H1 (cell line): ENCODE data around the gene EGFLAM. TPM values are rescaled to one million over a fixed set of nuclear protein-coding genes. Genes with fewer than 3 reads are reported as not detected.

Source experiments
- CTCF ChIA-PET: fragments of 300-600 bp; sonication (Branson Sonifier 250); formaldehyde crosslinking; loops from one replicate; lab custom pipeline; 2021; ENCODE audit not compliant: partially characterized antibody; lab: Charles Lee
- POLR2A ChIA-PET: fragments of 300-600 bp; sonication (Branson Sonifier 250); formaldehyde crosslinking; loops from one replicate; lab custom pipeline; 2021; ENCODE audit warnings: inconsistent platforms; ENCODE audit not compliant: partially characterized antibody; lab: Charles Lee
- DNase-seq, 2 experiments: peaks; one replicate each; pipeline versions ENCODE4 v3.0.0 to v3.0.0-alpha.2; 2010 to 2022; ENCODE audit warnings: low spot score in 2 of 2, low read depth in 1 of 2, mixed read lengths in 1 of 2
- FAIRE-seq: peaks from 2 replicates; lab custom pipeline; 2011; peaks lifted over from hg19 to GRCh38; lab: Jason Lieb, UNC
- H2AFZ ChIP-seq: 2 replicates; pipeline ENCODE4 v1.8.1; 2012; ENCODE audit warnings: low read length, inconsistent platforms
- H2AK5ac ChIP-seq: 2 replicates; pipeline ENCODE4 v1.6.1; 2013; ENCODE audit warnings: low read depth, low read length
- H2BK120ac ChIP-seq: replicated peaks from 2 replicates; pipeline ENCODE3; 2013; ENCODE audit warnings: low read depth, low read length, inconsistent platforms
- H2BK12ac ChIP-seq: 2 replicates; pipeline ENCODE4 v1.6.1; 2013; ENCODE audit warnings: low read depth, low read length
- H2BK15ac ChIP-seq: 2 replicates; pipeline ENCODE4 v1.6.1; 2013; ENCODE audit warnings: low read length
- H2BK20ac ChIP-seq: 2 replicates; pipeline ENCODE4 v1.6.1; 2013; ENCODE audit warnings: low read length
- H2BK5ac ChIP-seq: 2 replicates; pipeline ENCODE4 v1.6.1; 2013; ENCODE audit warnings: low read depth, low read length
- H3K14ac ChIP-seq: 2 replicates; pipeline ENCODE4 v1.6.1; 2013; ENCODE audit warnings: inconsistent platforms; ENCODE audit not compliant: insufficient read length
- H3K18ac ChIP-seq: 2 replicates; pipeline ENCODE4 v1.6.1; 2013; ENCODE audit warnings: low read length; ENCODE audit errors: extremely low read depth
- H3K23ac ChIP-seq: 2 replicates; pipeline ENCODE4 v1.6.1; 2013; ENCODE audit warnings: inconsistent platforms; ENCODE audit not compliant: insufficient read length
- H3K23me2 ChIP-seq: 2 replicates; pipeline ENCODE4 v1.6.1; 2013; ENCODE audit warnings: low read depth, low read length
- H3K27ac ChIP-seq: 2 replicates; pipeline ENCODE4 v1.6.1; 2011; ENCODE audit warnings: low read depth, low read length, inconsistent platforms
- H3K27me3 ChIP-seq, 4 experiments: replicated peaks in 1 of 4; 1 replicate in 1 of 4; 2 replicates in 3 of 4; pipeline versions ENCODE4 v1.6.1 to v1.8.1; 2011 to 2013; ENCODE audit warnings: low read length in 3 of 4, mild to moderate bottlenecking in 3 of 4, inconsistent platforms in 2 of 4, mixed read lengths in 2 of 4, moderate library complexity in 1 of 4; ENCODE audit not compliant: control insufficient read depth in 3 of 4, insufficient read depth in 3 of 4; ENCODE audit errors: extremely low read depth in 1 of 4
- H3K36me3 ChIP-seq, 4 experiments: 2 replicates each; pipeline versions ENCODE4 v1.6.1 to v1.8.1; 2011 to 2013; ENCODE audit warnings: mild to moderate bottlenecking in 4 of 4, low read length in 3 of 4, moderate library complexity in 2 of 4, control low read depth in 1 of 4, inconsistent platforms in 1 of 4; ENCODE audit not compliant: insufficient read depth in 4 of 4, control insufficient read depth in 2 of 4
- H3K4ac ChIP-seq: replicated peaks from 2 replicates; pipeline ENCODE3; 2013; ENCODE audit warnings: low read length, low read depth, mixed read lengths, inconsistent platforms; ENCODE audit not compliant: insufficient read length
- H3K4me1 ChIP-seq, 4 experiments: replicated peaks in 1 of 4; 1 replicate in 1 of 4; 2 replicates in 3 of 4; pipeline versions ENCODE4 v1.6.1 to v1.8.1; 2011 to 2013; ENCODE audit warnings: low read length in 3 of 4, inconsistent platforms in 2 of 4, mixed read lengths in 1 of 4; ENCODE audit not compliant: insufficient read depth in 4 of 4, control insufficient read depth in 3 of 4
- H3K4me2 ChIP-seq, 2 experiments: 2 replicates each; pipeline versions ENCODE4 v1.6.1 to v1.8.1; 2011 to 2013; ENCODE audit warnings: low read depth in 2 of 2, low read length in 2 of 2, control low read depth in 1 of 2, inconsistent platforms in 1 of 2, mild to moderate bottlenecking in 1 of 2; ENCODE audit not compliant: insufficient read depth in 1 of 2
- H3K4me3 ChIP-seq, 4 experiments: fragments of 200-600, 300-600 bp in 1 of 4; sonication (generic), shearing (Covaris generic), sonication (Bioruptor Twin) in 1 of 4; 2 replicates each; pipeline versions ENCODE4 v1.5.1 to v1.8.1; 2011 to 2016; ENCODE audit warnings: low read length in 4 of 4, low read depth in 3 of 4, control low read depth in 2 of 4, inconsistent platforms in 2 of 4, mild to moderate bottlenecking in 2 of 4, mixed read lengths in 1 of 4, moderate library complexity in 1 of 4; ENCODE audit not compliant: insufficient read depth in 2 of 4; ENCODE audit errors: extremely low read depth in 1 of 4
- H3K56ac ChIP-seq: replicated peaks from 2 replicates; pipeline ENCODE3; 2013; ENCODE audit warnings: low read depth, mild to moderate bottlenecking, mixed read lengths, low read length, inconsistent platforms; ENCODE audit not compliant: insufficient read length
- H3K79me1 ChIP-seq: 2 replicates; pipeline ENCODE4 v1.6.1; 2013; ENCODE audit warnings: low read depth, low read length, control low read depth
- H3K79me2 ChIP-seq, 2 experiments: 2 replicates each; pipeline versions ENCODE4 v1.6.1 to v1.8.1; 2012 to 2013; ENCODE audit warnings: low read length in 2 of 2, mild to moderate bottlenecking in 2 of 2, inconsistent platforms in 1 of 2; ENCODE audit not compliant: insufficient read depth in 2 of 2, control insufficient read depth in 1 of 2
- H3K9ac ChIP-seq, 4 experiments: replicated peaks in 1 of 4; 1 replicate in 1 of 4; 2 replicates in 3 of 4; pipeline versions ENCODE4 v1.6.1 to v1.8.1; 2011 to 2013; ENCODE audit warnings: low read depth in 3 of 4, low read length in 3 of 4, control low read depth in 2 of 4, mild to moderate bottlenecking in 2 of 4, moderate library complexity in 2 of 4, inconsistent platforms in 1 of 4; ENCODE audit errors: extremely low read depth in 1 of 4
- H3K9me3 ChIP-seq, 2 experiments: 2 replicates each; pipeline versions ENCODE4 v1.6.1 to v1.8.1; 2012 to 2013; ENCODE audit warnings: mild to moderate bottlenecking in 2 of 2, moderate library complexity in 2 of 2, control low read depth in 1 of 2, inconsistent platforms in 1 of 2, low read depth in 1 of 2, low read length in 1 of 2, mixed read lengths in 1 of 2; ENCODE audit not compliant: insufficient read depth in 2 of 2
- H4K20me1 ChIP-seq, 2 experiments: replicated peaks in 1 of 2; 2 replicates each; pipeline versions ENCODE3 to v1.8.1; 2011 to 2013; ENCODE audit warnings: inconsistent platforms in 2 of 2, low read length in 2 of 2, mild to moderate bottlenecking in 1 of 2; ENCODE audit not compliant: insufficient read depth in 2 of 2, control insufficient read depth in 1 of 2
- H4K5ac ChIP-seq: 2 replicates; pipeline ENCODE4 v1.6.1; 2013; ENCODE audit warnings: low read length, low read depth, mixed read lengths, inconsistent platforms; ENCODE audit not compliant: insufficient read length
- H4K8ac ChIP-seq: 2 replicates; pipeline ENCODE4 v1.8.0; 2013; ENCODE audit warnings: mild to moderate bottlenecking, moderate library complexity, low read length, inconsistent platforms; ENCODE audit not compliant: insufficient read depth; ENCODE audit errors: extremely low read depth
- H4K91ac ChIP-seq: replicated peaks from 2 replicates; pipeline ENCODE3; 2013; ENCODE audit warnings: low read length, mixed read lengths, inconsistent platforms; ENCODE audit not compliant: insufficient read length
- NANOG ChIP-seq: IDR thresholded peaks from 2 replicates; pipeline ENCODE4 v1.6.1; 2011; ENCODE audit warnings: low read length, low read depth, mild to moderate bottlenecking, inconsistent platforms; ENCODE audit not compliant: insufficient read depth, poor library complexity, severe bottlenecking
- RBBP5 ChIP-seq: IDR thresholded peaks from 2 replicates; pipeline ENCODE4 v1.7.1; 2012; ENCODE audit warnings: low read depth, mild to moderate bottlenecking, inconsistent platforms, low read length, moderate library complexity, borderline replicate concordance
- WGBS, 2 experiments: shearing (Covaris generic) in 1 of 2; methylation state at CpG; one replicate each; pipeline versions ENCODE4 v1.1.6 to v1.1.7; 2013 to 2015; ENCODE audit warnings: low lambda C conversion rate in 2 of 2, mixed read lengths in 2 of 2, inconsistent platforms in 1 of 2, low coverage in 1 of 2, missing lambda C conversion rate in 1 of 2; ENCODE audit not compliant: insufficient replicate concordance in 2 of 2, insufficient coverage in 1 of 2, insufficient read length in 1 of 2; ENCODE audit errors: extremely low coverage in 1 of 2, missing lambda C conversion rate in 1 of 2; 5-methylcytosine and 5-hydroxymethylcytosine counted together
- polyA plus RNA-seq, 7 experiments: library from polyadenylated mRNA; depleted of rRNA in 3 of 7; stranded (reverse) in 5 of 7; unstranded in 2 of 7; fragments of >200 nt in 5 of 7; fragments of 200-250 nt in 2 of 7; gene quantifications; 1 replicate in 5 of 7; 2 replicates in 1 of 7; 4 replicates in 1 of 7; pipeline versions ENCODE4 v1.2.1 to v1.2.3, GENCODE V29; 2011 to 2013; ENCODE audit warnings: missing spikeins in 2 of 7, mixed read lengths in 2 of 7
- total RNA-seq: library from RNA; stranded (reverse); fragmentation: NEBNext Ultra II Directional; extraction: Animal tissue kit (Norgen Biotek cat#: 25700); gene quantifications from 2 replicates; pipeline ENCODE4 v1.2.1, GENCODE V29; 2021

EGFLAM gene
- total and polyA plus RNA-seq, 2 of the 8 experiments (the other 6 are each of a cell fraction or from before 2014, with no cell fraction given) = 0.20 to 0.24 TPM

- Histone ChIP-seq H3K4me2 (no peak overlapping the region), H3K36me3 (no peaks in the 10 kb centered on the region), H3K14ac (no peak overlapping the region), H4K20me1 (no peaks in the 10 kb centered on the region), H3K27me3 (peaks cover 0 to 3% (median 0%) of the 10 kb centered on the region in 4 experiments; a peak in 1 of 7 replicates), H2BK12ac (no peak overlapping the region), H3K4me1 (peaks cover 0 to 12% (median 3%) of the 10 kb centered on the region in 4 experiments; a peak in 3 of 7 replicates), H3K18ac (no peak overlapping the region), H4K8ac (no peak overlapping the region), H3K23ac (no peak overlapping the region), H3K4me3 (no peak overlapping the region), H2AK5ac (no peak overlapping the region), H2BK5ac (no peak overlapping the region), H4K5ac (no peak overlapping the region), H4K91ac (no peak overlapping the region), H2BK120ac (no peak overlapping the region), H2BK20ac (no peak overlapping the region), H3K56ac (no peak overlapping the region), H3K79me2 (no peaks in the 10 kb centered on the region), H2BK15ac (no peak overlapping the region), H3K9me3 (no peaks in the 10 kb centered on the region), H2AFZ (no peak overlapping the region), H3K27ac (no peak overlapping the region), H3K4ac (no peak overlapping the region), H3K23me2 (no peaks in the 10 kb centered on the region), H3K79me1 (no peaks in the 10 kb centered on the region), H3K9ac (no peak overlapping the region)
- WGBS, 2 experiments = 86% methylated on average over 1 of the region's 1 CpG; no CpG with 5 or more reads in 1 of the 2 experiments
- TF ChIP-seq NANOG (peak; percentile 54), RBBP5 (no peak)
- DNase-seq (no peak), FAIRE-seq (no peak)
- POLR2A ChIA-PET = no interaction called here
- CTCF ChIA-PET = interaction anchor here (0.7 to 1.1 kb wide), 2 partner anchors 7 to 8 kb away, joined by 3 to 4 read pairs; no protein-coding TSS in a partner anchor
Measured at GRCh38 chr5:38375423-38375822, 117.1 kb downstream of the EGFLAM start.
